H9 (cell line): ENCODE data around the gene PCSK1. TPM values are rescaled to one million over a fixed set of nuclear protein-coding genes. Genes with fewer than 3 reads are reported as not detected.

Experiments
- DNase-seq: peaks from one replicate; pipeline ENCODE4 v3.0.0-alpha.2; 2017
- H2AFZ ChIP-seq: one replicate; pipeline ENCODE4 v1.6.1; 2013; ENCODE audit warnings: mild to moderate bottlenecking, low read length, control low read depth, moderate library complexity
- H2AK5ac ChIP-seq: 2 replicates; pipeline ENCODE4 v1.6.1; 2013; ENCODE audit warnings: low read length, control low read depth, mixed read lengths; ENCODE audit not compliant: insufficient read length
- H2BK120ac ChIP-seq: one replicate; pipeline ENCODE4 v1.6.1; 2013; ENCODE audit warnings: low read depth, mild to moderate bottlenecking, low read length, control low read depth, inconsistent platforms; ENCODE audit not compliant: poor library complexity, severe bottlenecking
- H2BK12ac ChIP-seq: 2 replicates; pipeline ENCODE4 v1.6.1; 2013; ENCODE audit warnings: low read length, control low read depth, mixed read lengths, low read depth; ENCODE audit not compliant: insufficient read length
- H2BK15ac ChIP-seq: 2 replicates; pipeline ENCODE4 v1.6.1; 2013; ENCODE audit warnings: low read depth, low read length, control low read depth
- H2BK20ac ChIP-seq: one replicate; pipeline ENCODE4 v1.6.1; 2013; ENCODE audit warnings: low read depth, mild to moderate bottlenecking, low read length, control low read depth, inconsistent platforms; ENCODE audit not compliant: poor library complexity, severe bottlenecking
- H2BK5ac ChIP-seq: 2 replicates; pipeline ENCODE4 v1.6.1; 2013; ENCODE audit warnings: low read length, control low read depth, mixed read lengths; ENCODE audit not compliant: insufficient read length
- H3K14ac ChIP-seq: 2 replicates; pipeline ENCODE4 v1.6.1; 2013; ENCODE audit warnings: low read length, control low read depth; ENCODE audit not compliant: insufficient read depth
- H3K18ac ChIP-seq: 2 replicates; pipeline ENCODE4 v1.6.1; 2013; ENCODE audit warnings: low read depth, mild to moderate bottlenecking, mixed read lengths, low read length, control low read depth; ENCODE audit not compliant: insufficient read length
- H3K23ac ChIP-seq: 2 replicates; pipeline ENCODE4 v1.6.1; 2013; ENCODE audit warnings: low read length, control low read depth, mixed read lengths, low read depth; ENCODE audit not compliant: insufficient read length
- H3K23me2 ChIP-seq: 2 replicates; pipeline ENCODE4 v1.6.1; 2013; ENCODE audit warnings: low read depth, mild to moderate bottlenecking, mixed read lengths, low read length, control low read depth; ENCODE audit not compliant: insufficient read length, poor library complexity, severe bottlenecking
- H3K27ac ChIP-seq: 2 replicates; pipeline ENCODE4 v1.5.1; 2013; ENCODE audit warnings: low read length, control low read depth, mixed read lengths, low read depth; ENCODE audit not compliant: insufficient read length
- H3K27me3 ChIP-seq: 2 replicates; pipeline ENCODE4 v1.6.1; 2013; ENCODE audit warnings: low read length, control low read depth, inconsistent platforms; ENCODE audit not compliant: insufficient read depth
- H3K4ac ChIP-seq: 2 replicates; pipeline ENCODE4 v1.6.1; 2013; ENCODE audit warnings: low read depth, mild to moderate bottlenecking, control low read depth, inconsistent platforms, low read length, moderate library complexity
- H3K4me1 ChIP-seq: 2 replicates; pipeline ENCODE4 v1.6.1; 2013; ENCODE audit warnings: low read length, control low read depth, inconsistent platforms; ENCODE audit not compliant: insufficient read depth
- H3K4me2 ChIP-seq: 2 replicates; pipeline ENCODE4 v1.6.1; 2013; ENCODE audit warnings: low read length, control low read depth, mixed read lengths; ENCODE audit not compliant: insufficient read length, insufficient read depth
- H3K56ac ChIP-seq: 2 replicates; pipeline ENCODE4 v1.6.1; 2013; ENCODE audit warnings: low read depth, mild to moderate bottlenecking, mixed read lengths, low read length, control low read depth; ENCODE audit not compliant: insufficient read length
- H3K79me1 ChIP-seq: 2 replicates; pipeline ENCODE4 v1.6.1; 2013; ENCODE audit warnings: low read depth, mild to moderate bottlenecking, moderate library complexity, low read length, control low read depth, inconsistent platforms; ENCODE audit not compliant: insufficient read depth, poor library complexity, severe bottlenecking
- H3K79me2 ChIP-seq: 2 replicates; pipeline ENCODE4 v1.6.1; 2013; ENCODE audit warnings: low read length, control low read depth, inconsistent platforms; ENCODE audit not compliant: insufficient read depth
- H3K9ac ChIP-seq: 2 replicates; pipeline ENCODE4 v1.6.1; 2013; ENCODE audit warnings: low read length, control low read depth, mixed read lengths; ENCODE audit not compliant: insufficient read length; ENCODE audit errors: extremely low read depth
- H3K9me3 ChIP-seq: one replicate; pipeline ENCODE4 v1.6.1; 2013; ENCODE audit warnings: low read depth, low read length, inconsistent platforms; ENCODE audit not compliant: control insufficient read depth
- H3T11ph ChIP-seq: one replicate; pipeline ENCODE4 v1.6.1; 2013; ENCODE audit warnings: mild to moderate bottlenecking, low read length, control low read depth, inconsistent platforms
- H4K20me1 ChIP-seq: one replicate; pipeline ENCODE4 v1.6.1; 2013; ENCODE audit not compliant: control insufficient read depth, insufficient read length, insufficient read depth
- H4K5ac ChIP-seq: 2 replicates; pipeline ENCODE4 v1.6.1; 2013; ENCODE audit warnings: low read depth, mild to moderate bottlenecking, mixed read lengths, low read length, control low read depth; ENCODE audit not compliant: insufficient read length
- H4K8ac ChIP-seq: replicated peaks from 2 replicates; pipeline ENCODE4 v1.6.1; 2013; ENCODE audit warnings: low read length, control low read depth, mixed read lengths, low read depth; ENCODE audit not compliant: insufficient read length
- H4K91ac ChIP-seq: 2 replicates; pipeline ENCODE4 v1.6.1; 2013; ENCODE audit warnings: low read depth, mild to moderate bottlenecking, moderate library complexity, mixed read lengths, low read length, control low read depth; ENCODE audit not compliant: insufficient read length
- H3K27ac Mint-ChIP-seq, 3 experiments: 2 replicates in 2 of 3; 3 replicates in 1 of 3; pipeline ENCODE4 v1.8.0; 2020 to 2021; ENCODE audit warnings: mixed read lengths in 3 of 3, mild to moderate bottlenecking in 1 of 3, moderate library complexity in 1 of 3
- H3K27me3 Mint-ChIP-seq: 2 replicates; pipeline ENCODE4 v1.8.0; 2021; ENCODE audit warnings: low read depth, mild to moderate bottlenecking, moderate library complexity, mixed read lengths
- H3K36me3 Mint-ChIP-seq, 3 experiments: 2 replicates in 2 of 3; 3 replicates in 1 of 3; pipeline ENCODE4 v1.8.0; 2020 to 2021; ENCODE audit warnings: low read depth in 3 of 3, mixed read lengths in 3 of 3; ENCODE audit not compliant: insufficient read depth in 1 of 3
- H3K4me1 Mint-ChIP-seq, 2 experiments: 2 replicates each; pipeline ENCODE4 v1.8.0; 2020; ENCODE audit warnings: mixed read lengths in 2 of 2
- H3K4me3 Mint-ChIP-seq, 2 experiments: 2 replicates in 1 of 2; 3 replicates in 1 of 2; pipeline ENCODE4 v1.8.0; 2020 to 2021; ENCODE audit warnings: mild to moderate bottlenecking in 2 of 2, mixed read lengths in 2 of 2, moderate library complexity in 1 of 2
- H3K9me3 Mint-ChIP-seq, 2 experiments: 2 replicates in 1 of 2; 3 replicates in 1 of 2; pipeline ENCODE4 v1.8.0; 2020; ENCODE audit warnings: mild to moderate bottlenecking in 2 of 2, mixed read lengths in 2 of 2, moderate library complexity in 1 of 2
- WGBS: extraction: QIAGEN DNeasy Blood & Tissue Kit; methylation state at CpG from one replicate; pipeline ENCODE4 v1.1.7; 2013; ENCODE audit warnings: missing lambda C conversion rate, low lambda C conversion rate, mixed read lengths; ENCODE audit not compliant: insufficient read length; ENCODE audit errors: extremely low coverage; 5-methylcytosine and 5-hydroxymethylcytosine counted together
- long read RNA-seq: library from polyadenylated mRNA; unstranded; transcript quantifications from one replicate; pipeline ENCODE4 v2.0.0, GENCODE V29; 2020
- total RNA-seq: library from RNA; stranded (reverse); gene quantifications from 2 replicates; pipeline ENCODE4 v1.2.1, GENCODE V29; 2021
- TF ChIP-seq, protein P1 (sequence below): fragments of 200-600 bp; sonication (generic); conservative IDR thresholded peaks from 3 replicates; pipeline ENCODE4 v1.8.0; 2021; ENCODE audit warnings: antibody characterized with exemption, mild to moderate bottlenecking

PCSK1 gene
- 2.0 and 2.9 TPM in 2 replicates for total RNA-seq
- long read RNA-seq, full-length matches to known transcripts, result 6 of 9 reads
- long read RNA-seq, partial matches to known transcripts, result 1 of 9 reads
- long read RNA-seq, other reads (novel, unspliced or antisense), result 2 of 9 reads

DNA sequence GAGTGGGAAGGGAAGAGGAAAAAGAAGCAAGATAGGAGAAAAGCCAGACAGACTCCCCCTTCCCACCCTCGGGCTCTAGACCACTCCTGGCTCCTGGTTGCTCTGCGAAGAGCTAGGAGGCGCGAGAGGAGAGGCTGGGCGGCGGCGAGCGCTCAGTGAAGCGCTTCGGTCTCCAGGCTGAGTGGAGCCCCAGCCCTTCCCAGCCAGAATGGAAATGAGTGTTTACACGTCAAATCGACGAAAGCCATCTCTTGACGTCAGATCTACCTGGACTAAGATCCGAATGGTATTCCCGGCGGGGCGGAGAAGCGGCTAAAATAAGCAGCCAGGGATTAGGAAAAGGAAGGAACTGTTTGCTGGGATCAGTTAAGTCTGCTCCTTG lies at the start of gene PCSK1:
TSS of gene PCSK1 (minus strand) at position 183 of the 382 bp plus-strand sequence. CDS start 206 bp downstream, outside the sequence.
- Histone ChIP-seq H4K8ac (no peak within 1 kb of the TSS), H3K9me3 (no peaks in the 10 kb centered on the region), H2BK5ac (no peak within 1 kb of the TSS), H3K9ac (peak within 1 kb of the TSS; percentile 25), H2BK15ac (no peak within 1 kb of the TSS), H3K4me1 (peaks cover 2% of the 10 kb centered on the region; the same call in 1 of the 2 replicates), H2BK12ac (no peak within 1 kb of the TSS), H3K23ac (no peak within 1 kb of the TSS), H4K5ac (no peak within 1 kb of the TSS), H3K79me1 (no peaks in the 10 kb centered on the region), H4K20me1 (no peaks in the 10 kb centered on the region), H3K23me2 (peaks cover 22% of the 10 kb centered on the region), H2AK5ac (no peak within 1 kb of the TSS), H3K79me2 (no peaks in the 10 kb centered on the region), H2BK20ac (no peak within 1 kb of the TSS), H3K18ac (no peak within 1 kb of the TSS), H3K4ac (no peak within 1 kb of the TSS), H3K56ac (no peak within 1 kb of the TSS), H4K91ac (no peak within 1 kb of the TSS), H3K4me2 (peak within 1 kb of the TSS; percentile 76), H2BK120ac (no peak within 1 kb of the TSS), H3K14ac (no peak within 1 kb of the TSS), H3T11ph (no peak within 1 kb of the TSS), H3K27me3 (peaks cover 15% of the 10 kb centered on the region; the same call in 1 of the 2 replicates), H2AFZ (peak within 1 kb of the TSS; percentile 75), H3K27ac (no peak within 1 kb of the TSS)
- Mint-ChIP-seq H3K4me1 (peaks cover 38 to 39% of the 10 kb centered on the region in 2 experiments), H3K4me3 (peak within 1 kb of the TSS; percentile 78 to 95), H3K27ac (peak within 1 kb of the TSS in 1 of 3 experiments; percentile 21; a peak in 1 of 7 replicates), H3K9me3 (no peaks in the 10 kb centered on the region), H3K36me3 (no peaks in the 10 kb centered on the region), H3K27me3 (peaks cover 81% of the 10 kb centered on the region)
- TF ChIP-seq, protein P1, sequence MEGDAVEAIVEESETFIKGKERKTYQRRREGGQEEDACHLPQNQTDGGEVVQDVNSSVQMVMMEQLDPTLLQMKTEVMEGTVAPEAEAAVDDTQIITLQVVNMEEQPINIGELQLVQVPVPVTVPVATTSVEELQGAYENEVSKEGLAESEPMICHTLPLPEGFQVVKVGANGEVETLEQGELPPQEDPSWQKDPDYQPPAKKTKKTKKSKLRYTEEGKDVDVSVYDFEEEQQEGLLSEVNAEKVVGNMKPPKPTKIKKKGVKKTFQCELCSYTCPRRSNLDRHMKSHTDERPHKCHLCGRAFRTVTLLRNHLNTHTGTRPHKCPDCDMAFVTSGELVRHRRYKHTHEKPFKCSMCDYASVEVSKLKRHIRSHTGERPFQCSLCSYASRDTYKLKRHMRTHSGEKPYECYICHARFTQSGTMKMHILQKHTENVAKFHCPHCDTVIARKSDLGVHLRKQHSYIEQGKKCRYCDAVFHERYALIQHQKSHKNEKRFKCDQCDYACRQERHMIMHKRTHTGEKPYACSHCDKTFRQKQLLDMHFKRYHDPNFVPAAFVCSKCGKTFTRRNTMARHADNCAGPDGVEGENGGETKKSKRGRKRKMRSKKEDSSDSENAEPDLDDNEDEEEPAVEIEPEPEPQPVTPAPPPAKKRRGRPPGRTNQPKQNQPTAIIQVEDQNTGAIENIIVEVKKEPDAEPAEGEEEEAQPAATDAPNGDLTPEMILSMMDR, result no peak
- no CpG with 5 or more reads among the region's 19 CpGs for WGBS
- peak; percentile 45 for DNase-seq
